Inflammatory macrophage treated with lipopolysaccharide for 1 hour (primary cell): ENCODE measurements around the gene NELFA.

Experiments
- DNase-seq, 2 donors: peaks; one replicate each; pipeline ENCODE4 v3.0.0-alpha.2; 2020 to 2022

NELFA gene

DNA sequence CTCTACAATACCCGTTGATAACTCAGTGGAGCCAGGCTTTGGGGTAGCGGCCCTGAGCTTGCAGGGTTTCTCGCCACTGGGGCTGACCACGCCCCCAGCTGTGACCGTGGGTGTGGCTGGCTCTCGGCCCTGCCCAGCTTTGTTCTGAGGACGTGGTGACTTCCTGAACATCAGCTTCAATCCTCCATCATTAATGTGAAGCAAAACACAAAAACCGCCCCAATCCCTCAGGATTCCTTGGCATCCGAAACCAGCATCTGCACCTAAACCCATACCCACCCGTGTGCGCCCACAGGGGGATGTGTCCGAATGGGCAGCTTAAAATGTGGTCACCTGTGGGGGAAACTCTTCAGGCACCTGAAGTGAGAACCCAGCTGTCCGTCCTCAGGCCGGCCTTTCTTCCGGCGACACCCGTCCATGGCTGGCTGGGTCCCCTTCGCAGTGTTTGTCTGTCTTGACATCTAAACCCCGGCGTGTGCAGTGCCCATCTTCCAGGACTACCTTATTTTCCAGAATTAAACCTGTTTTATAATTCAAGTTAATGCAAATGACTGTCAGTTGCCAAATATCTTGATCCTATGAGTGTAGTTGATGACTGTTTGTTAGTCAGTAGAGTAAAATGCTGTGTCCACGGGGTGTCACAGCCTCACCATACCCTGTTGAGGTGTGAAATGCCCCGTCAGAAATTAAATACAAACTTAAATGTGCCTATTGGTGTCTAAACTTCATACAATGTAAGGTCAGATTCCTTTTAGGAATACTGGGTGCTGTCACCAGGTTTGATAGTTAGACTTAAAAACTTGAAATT, 27.3 kb downstream of the NELFA start:
- peak in 1 of 2 donors; percentile 14 for DNase-seq

DNA sequence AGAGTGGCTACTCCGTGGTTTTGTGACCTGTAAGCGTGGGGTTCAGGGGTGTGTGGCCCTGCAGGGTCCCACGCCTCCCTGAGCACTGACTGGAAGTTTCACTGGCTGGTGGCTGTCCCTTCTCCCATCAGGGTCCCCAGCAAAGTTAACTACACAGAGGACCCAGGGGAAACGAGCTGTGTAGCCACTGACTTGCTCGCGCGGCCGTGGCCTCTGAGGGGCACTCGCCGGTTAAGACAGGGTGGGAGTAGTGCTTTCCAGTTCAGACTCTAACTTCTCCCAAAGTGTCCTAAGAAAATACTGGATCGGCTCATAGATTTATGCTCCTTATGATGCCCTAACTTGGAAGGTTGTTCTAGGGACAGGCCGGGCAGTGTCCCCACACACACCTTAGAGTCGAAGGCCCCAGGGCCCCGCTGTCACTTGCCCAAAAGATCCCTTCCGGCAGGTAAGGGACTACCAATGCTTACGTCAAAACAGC, 28.2 kb downstream of the NELFA start:
- DNase-seq: no peak

DNA sequence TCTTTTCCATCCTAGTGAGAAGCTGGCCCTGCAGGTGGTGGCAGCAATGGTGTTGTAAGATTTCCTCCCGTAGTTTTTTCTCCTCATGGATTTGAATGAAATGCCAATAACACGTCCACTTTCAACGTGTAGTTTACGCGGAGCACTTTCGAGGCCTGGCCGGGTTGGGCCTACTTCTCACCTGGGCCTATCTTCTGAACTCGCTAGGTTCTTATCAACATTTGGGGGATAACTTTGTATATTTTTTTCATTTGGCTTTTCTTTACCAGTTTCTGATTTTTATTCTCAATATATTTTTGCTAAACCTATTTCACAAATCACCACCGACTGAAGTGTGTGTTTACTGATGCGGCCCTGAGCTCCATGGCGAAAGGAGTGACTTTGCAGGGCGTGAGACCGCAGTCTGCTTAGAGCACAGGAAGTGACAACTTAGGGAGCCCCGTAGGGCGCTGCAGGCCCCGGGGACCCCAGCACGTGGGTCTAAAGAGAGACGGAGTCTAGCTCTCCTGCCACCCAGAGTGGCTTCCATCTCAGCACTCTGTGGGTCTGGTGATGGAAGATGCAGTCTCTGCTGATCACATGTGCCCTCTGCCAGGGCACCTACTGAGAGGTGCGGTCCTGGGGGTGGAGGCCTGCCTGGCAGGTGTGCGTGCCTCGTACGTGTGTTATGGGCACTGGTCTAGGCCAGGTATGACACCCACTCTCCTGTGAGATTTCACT, 29.1 kb downstream of the NELFA start:
- DNase-seq: no peak

DNA sequence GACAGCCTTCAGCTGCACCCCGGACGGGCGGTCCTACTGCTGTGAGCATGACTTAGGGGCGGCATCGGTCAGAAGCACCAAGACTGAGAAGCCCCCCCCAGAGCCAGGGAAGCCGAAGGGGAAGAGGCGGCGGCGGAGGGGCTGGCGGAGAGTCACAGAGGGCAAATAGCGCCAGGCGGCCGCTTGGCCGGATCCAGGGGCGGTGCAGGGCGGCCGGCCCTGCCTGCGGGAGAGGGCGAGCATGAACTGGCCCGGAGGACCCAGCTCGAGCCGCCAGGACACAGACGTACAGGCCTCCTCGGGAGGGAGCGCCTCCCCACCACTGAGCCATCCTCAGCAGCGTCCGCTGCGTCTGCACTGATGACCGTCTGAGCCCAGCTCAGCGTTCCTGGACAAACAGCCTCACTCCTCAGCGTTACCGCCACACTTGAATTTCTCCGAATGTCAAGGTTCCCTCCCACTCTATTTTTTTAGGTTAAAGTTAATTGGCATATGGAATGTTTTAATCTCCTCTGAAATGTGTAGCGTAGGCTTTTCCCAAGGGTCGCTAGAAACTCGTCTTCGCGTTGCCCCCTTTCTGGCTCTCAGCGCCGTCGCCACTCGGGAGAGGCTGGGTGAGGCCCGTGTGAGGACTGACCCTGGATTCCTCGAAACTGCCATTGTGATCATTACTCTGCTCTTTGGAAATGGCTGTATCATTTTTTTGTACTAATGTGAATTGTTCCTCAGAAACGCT, 29.9 kb downstream of the NELFA start:
- DNase-seq: no peak

DNA sequence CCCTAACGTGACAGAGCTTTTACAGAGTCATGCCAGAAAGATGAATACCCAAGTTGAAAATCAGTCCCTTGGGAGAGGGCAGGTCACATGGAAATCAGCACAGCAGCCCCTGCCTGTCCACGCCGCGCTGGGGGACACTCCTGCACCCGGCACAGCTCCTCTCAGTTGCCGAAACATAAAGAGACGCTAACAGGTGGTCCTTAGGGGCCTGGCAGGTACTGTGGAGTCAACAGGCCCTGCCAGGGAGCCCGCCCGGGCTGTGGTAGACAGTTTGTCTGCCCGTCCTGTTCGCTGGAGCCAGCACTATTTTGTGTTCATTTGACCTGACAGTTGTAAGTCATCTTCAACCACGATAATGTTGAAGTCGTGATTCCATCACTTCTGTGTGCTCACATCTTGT, 30.5 kb downstream of the NELFA start:
- no peak for DNase-seq

DNA sequence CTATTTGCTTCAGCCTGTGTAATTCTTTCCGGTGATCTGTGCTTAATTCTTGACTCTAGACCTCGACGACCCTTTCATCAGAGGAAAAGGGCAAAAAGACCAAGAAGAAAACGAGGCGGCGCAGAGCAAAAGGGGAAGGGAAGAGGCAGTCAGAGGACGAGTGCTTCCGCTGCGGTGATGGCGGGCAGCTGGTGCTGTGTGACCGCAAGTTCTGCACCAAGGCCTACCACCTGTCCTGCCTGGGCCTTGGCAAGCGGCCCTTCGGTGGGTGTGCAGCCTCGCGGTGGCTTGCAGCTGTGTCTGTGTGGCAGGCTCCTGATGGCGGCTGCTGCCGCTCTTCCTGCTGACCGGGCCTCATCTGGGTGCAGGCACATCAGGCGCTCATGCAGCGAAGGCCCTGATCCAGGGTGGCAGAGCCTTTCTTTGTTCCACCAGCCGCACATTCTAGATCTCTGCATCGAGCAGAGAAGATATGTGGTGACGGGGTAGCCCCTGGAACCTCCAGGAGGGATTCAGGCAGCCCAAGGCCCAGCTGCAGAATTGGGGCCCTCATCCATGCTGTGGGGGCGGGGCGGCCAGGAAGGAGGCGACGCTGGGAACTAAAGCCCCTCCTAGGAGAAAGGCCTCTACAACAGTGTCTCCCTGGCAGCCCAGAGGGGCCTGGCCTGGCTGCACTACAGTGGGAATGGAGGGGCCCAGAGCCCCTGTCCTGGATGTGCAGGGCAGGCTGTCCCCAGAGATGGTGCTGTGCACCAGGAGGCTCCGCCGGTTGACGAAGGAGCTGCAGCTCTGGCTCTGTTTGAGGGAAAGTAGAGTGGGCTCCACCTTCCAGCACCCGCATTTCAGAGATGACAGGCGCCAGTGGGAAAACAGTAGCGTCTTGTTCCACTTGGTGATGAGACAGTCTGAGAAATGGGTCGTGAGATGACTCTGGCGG, 32.1 kb downstream of the NELFA start:
- DNase-seq: no peak

DNA sequence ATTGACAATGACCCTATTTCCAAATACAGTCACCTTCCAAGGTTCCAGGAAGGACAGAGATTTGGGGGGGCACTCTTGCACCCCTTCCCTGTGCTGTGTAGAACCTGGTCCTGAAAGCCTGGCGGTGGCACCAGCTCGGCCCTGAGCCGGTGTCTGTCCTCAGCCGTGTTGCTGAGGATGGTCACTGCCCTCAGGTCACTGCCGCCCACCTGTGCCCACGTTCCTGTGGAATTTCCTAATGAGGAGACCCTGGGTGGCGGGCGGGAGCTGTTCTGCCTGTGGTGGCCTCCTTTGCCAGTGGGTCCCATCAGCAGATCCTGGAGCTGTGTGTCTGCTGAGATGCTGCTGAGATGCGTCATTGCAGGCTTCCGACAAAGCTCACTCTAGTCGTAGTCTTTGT, 32.9 kb downstream of the NELFA start:
- no peak for DNase-seq

DNA sequence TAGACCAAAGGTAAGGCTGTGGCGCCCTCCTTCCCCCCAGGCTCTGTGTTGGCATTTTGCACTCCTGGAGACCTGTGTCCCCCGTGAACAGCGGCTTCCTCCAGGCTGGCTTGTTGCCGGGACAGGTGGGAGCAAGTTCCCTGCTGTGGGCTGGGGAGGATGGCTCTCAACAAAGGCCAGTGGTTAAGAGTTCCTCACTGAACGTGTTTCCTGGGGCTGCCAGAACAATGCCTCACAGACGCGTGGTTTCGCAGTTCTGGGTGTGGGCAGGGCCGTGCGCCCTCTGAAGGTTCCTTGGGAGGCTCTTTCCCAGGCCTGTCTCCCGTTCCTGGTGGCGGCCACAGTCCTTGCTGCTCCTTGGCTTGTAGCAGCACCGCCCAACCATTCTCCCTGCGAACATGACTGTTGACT, 33.4 kb downstream of the NELFA start:
- DNase-seq: no peak

DNA sequence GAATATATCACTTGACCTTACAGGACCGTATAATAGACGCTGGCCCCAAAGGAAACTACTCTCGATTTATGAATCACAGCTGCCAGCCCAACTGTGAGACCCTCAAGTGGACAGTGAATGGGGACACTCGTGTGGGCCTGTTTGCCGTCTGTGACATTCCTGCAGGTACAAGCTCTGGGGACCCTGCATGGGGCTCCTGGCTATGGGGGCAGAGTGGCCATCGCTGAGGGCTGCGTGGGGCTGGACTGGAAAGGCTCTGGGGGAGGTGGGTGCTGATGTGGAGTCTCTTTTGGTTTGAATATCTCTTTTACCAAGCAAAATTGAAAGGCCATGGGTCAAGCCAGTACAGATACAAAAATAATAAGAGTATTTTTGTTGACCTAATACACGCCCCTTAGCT, 33.9 kb downstream of the NELFA start:
- no peak for DNase-seq

DNA sequence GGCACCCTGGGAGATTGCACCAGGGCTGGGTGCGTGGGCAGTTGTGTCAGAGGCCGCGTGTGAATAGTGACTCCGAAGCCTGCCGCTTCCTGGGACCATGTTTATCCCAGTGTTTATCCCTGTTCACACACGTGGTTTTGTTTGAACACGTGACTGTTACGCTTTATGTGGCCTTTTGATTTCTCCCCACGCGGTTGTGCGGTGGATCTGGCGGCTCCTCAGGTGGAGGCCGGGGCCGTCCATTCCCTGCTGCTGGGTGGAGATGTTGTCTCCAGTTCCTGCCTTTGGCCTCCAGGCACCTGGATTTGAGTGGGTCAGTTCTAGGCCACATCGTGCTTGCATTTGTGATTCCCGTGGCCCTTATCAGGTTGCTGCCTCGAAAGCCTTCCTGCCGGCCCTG, 35.1 kb downstream of the NELFA start:
- DNase-seq: no peak

DNA sequence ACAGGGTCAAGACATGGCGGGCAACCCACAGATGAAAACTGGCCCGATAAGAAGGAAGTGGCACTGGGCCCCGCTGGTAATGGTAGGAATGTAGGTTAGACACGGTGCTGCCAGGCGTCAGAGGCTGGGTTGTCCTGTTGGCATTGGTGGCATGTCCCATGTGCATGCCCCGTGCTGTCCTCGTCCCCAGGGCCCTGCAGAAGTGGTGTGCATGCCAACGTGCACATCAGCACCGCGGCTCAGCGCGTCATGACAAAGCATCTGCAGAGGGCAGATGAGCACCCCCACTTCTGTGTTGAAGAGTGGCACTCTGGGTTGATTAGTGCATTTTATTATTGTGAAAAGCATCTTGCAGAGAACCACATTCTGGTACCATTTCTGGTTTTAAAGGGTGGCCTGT, 35.6 kb downstream of the NELFA start:
- DNase-seq: no peak

DNA sequence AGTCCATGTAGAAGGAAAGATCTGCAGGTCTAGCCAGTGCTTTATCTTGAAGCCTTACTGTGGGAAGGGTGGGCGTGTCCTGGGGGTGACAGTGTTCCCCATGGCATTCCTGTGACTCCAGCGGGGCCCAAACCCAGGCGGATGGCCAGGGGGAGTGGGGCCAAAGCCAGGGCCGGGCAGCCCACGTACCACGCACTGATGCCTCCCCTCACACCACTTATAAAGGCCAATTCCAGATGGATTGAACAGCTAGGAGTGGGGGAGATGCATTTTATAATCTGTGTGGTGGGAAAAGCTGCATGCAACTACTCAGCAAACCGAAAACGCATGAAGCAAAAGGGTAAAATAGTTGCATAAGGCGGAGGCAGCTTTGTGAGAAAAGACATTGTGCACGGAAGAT, 36.4 kb downstream of the NELFA start:
- no peak for DNase-seq

DNA sequence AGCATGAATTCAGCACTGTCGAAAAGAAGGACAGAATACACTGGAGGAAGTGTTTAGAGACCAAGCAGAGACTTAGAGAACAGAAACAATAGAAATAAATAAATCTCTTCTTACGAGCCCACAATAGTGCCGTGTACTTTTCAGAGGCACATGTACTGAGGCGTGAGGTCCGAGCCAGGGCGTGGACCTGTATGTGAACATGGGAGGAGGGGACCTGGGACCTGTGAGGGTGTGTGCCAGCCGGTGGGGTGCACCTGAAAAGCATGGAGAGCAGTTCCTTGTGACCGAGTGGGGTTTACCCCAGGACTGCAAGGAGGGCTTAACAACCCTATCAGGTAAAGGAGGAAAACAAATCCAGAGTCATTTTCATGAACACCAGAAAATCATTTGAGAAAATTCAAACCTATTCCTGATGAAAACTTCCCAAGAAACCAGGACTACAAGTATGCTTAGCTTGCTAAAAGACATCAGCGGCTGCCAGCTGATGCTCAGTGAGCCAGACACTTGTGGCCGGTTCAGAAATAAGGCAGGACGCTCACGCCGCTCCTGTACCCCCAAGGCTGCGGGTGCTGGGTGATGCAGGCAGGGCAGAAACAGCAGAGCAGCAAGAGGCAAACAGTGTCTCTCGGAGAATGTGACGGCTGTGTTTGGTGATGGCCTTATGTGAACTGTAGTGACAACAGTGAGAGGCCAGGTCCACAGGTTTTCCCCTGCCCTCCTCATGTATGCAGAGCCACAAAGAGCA, 37.1 kb downstream of the NELFA start:
- no peak for DNase-seq

DNA sequence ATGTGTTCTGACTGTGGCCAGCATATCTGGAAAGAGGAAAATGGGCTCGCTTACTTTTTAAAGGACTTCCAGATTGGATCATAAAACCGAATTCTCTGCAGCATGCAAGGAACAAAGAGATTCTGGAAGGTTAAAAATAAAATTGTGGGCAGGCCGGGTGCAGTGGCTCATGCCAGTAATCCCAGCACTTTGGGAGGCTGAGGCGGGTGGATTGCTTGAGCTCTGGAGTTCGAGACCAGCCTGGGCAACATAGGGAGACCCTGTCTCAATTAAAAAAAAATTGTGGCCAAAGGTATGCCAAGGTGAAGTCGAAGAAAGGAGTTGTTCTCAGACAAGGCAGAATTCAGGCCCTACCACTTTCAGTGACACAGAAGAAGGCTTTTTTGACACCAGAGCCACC, 37.8 kb downstream of the NELFA start:
- DNase-seq: no peak

DNA sequence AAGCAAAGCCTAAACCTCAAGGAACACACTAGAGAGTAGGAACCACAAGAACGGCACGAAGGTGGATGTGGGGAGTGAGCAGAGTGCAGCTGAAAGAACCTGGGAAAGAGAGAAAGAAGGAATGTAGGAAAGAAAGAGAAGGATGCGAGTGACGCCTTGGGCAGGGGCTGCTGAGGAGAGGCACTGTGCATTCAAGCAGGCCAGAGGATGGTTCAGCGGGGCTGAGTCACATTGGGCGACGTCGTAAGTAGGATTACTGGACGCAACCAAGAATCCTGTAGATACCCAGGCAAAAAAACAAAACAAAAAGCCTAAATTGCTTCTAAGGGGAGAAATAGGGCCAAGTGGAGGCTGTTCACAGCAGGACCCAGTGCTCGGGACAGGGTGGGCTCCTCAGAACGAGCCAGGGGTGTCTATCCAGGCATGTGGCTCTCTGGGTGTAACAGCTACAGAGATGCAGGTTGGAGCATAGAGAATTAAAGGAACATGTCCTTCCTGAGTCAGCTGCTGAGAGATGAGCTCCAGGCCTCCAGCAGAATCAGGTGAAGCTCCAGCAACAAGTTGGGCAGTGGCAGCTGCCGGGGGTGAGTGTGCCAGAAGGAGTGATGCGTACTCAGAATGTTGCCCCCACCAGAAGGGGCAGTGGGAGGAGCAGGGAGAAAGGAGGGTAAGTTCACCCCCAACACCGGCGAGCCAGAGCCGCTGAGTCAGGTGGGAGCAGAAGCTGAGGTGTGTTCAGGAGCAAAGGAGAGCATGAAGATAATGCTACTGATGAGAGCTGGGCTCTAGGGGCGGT, 38.6 kb downstream of the NELFA start:
- DNase-seq: no peak

DNA sequence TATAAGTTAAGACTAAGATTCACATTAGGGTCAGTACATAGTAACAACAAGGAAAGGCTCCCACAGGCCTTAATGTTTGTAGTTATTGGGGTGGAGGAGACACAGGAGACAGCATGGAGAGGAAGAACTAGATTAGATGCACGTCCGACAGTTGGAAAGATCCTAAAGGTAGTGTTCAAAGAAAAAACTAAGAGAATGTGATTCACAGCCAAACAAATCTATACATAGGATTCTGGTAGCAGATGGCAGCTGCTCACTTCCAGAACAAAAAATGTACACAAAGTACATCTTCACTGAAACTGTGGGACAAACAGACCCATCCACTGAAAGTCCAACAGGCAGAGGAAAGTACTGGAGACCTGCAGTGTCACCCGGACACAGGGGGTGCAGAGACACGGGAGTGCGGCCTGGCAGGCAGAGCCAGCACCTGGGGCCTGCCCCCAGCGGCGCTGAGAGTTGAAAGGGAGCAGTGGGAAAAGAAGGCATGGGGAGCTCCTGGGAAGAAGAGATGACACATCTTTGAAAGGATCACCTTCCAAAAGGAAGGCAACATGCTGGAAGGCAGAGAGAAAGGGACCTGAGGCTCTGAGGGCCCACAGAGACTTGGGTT, 40.0 kb downstream of the NELFA start:
- no peak for DNase-seq

DNA sequence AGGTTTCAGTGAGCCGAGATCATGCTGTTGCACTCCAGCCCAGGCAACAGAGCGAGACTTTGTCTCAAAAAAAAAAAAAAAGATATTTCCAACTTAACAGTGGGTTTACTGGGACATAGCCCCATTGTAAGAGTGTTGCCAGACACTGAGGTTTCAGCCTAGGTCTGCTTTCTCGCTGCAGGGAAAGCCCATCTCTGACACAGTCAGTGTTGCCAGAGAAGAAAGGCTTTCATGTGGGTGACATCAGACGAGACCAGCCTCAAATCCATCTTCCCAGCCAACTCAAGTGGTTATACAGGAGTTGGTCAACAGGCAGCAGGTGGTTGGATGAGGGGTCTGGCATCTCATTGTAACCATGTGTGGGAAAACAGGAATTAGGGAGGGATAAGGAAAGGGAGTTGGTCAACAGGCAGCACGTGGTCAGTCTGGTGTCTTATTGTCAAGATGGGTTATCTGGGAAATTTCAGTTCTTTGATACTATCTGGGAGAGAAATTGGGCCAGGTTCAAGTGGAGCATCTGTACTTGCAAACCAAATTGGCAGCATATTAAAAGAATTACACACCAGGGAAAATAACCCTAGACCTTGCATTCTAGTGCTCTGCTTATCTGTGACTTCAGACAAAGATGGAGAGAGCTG, 41.1 kb downstream of the NELFA start:
- DNase-seq: no peak

DNA sequence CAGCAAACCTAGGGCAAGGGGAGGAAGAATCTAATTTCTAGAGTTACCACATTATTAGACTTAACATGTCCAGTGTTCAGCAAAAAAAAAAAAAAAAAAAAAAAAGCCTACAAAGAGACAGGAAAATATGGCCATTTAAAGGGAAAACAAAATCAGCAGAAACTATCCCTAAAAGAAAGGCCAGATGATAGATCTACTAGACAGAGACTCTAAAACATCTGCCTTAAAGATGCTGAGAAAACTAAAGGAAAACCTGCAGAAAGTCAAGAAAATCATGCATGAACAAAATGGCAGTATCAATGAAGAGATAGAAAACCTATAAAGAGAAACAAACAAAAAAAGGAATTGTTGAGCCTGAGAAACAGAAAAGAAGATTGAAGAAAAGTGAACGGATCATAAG, 43.8 kb downstream of the NELFA start:
- no peak for DNase-seq

DNA sequence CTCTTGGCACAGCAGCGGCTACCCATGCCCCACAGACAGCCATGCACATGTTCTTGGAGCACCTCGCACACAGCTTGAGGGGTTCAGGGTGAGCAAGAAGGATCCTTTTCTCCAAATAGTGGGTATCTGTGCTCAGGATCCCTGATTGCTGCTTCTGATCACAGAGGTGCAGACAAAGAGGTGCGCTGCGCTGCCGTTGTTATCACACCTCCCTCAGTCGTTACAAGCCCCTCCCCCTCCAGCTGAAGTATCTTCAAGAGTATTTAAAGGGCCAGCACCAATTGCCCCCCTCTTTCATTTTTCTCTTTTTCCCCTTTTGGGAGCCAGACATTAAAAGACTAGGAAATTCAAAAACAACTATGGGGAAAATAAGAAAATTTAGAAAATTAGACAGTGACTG, 44.3 kb downstream of the NELFA start:
- no peak for DNase-seq

DNA sequence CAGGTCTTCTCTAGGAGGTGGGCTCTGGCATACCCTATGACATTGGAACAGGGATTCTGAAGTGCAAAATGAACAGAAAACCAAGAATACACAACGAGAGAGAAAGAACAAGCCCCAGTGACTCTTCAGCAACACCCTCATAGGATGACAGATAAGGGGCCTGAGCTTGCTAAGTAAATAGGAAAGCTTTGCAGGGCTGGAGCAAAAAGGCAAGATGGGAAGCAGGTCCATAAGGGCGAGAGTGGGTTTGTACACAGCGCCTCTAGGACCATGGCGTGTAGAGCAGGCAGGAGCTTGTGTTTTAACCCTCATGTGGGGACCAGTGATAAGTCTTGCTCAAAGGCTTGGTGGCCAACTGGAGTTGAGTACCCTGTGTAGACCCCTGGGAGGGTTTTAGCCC, 45.8 kb downstream of the NELFA start:
- no peak for DNase-seq
